SK-N-SH (cell line): ENCODE results near the gene DPEP2. TPM values are rescaled to one million over a fixed set of nuclear protein-coding genes. Genes with fewer than 3 reads are reported as not detected.

Experiments used
- CTCF ChIA-PET: fragments of 300-600, 350-600 bp; formaldehyde crosslinking; extraction: SDS; loops from one replicate; lab custom pipeline; 2021; lab: Yijun Ruan, JAX
- POLR2A ChIA-PET: fragments of 350-600 bp; sonication (Branson Sonifier 250); formaldehyde crosslinking; extraction: SDS; loops from one replicate; lab custom pipeline; 2020; ENCODE audit warnings: antibody characterized with exemption, inconsistent platforms; lab: Yijun Ruan, JAX
- DNase-seq: peaks from one replicate; pipeline ENCODE4 v3.0.0; 2012
- H2AFZ ChIP-seq: fragments of 200-600 bp; sonication (generic); 2 replicates; pipeline ENCODE4 v1.8.1; 2016; ENCODE audit warnings: antibody characterized with exemption, mild to moderate bottlenecking, low read depth
- H3F3A ChIP-seq: fragments of 200-600 bp; sonication (generic); replicated peaks from 2 replicates; pipeline ENCODE3; 2016; ENCODE audit warnings: antibody characterized with exemption, mild to moderate bottlenecking; ENCODE audit not compliant: insufficient read depth
- H3K27ac ChIP-seq, 2 experiments: fragments of 200-500 bp in 1 of 2; fragments of 200-600 bp in 1 of 2; sonication (Bioruptor generic) in 1 of 2; sonication (generic), shearing (Covaris generic) in 1 of 2; 2 replicates each; pipeline versions ENCODE4 v1.5.1 to v1.6.1; 2014 to 2016; ENCODE audit warnings: low read depth in 2 of 2, inconsistent platforms in 1 of 2, low read length in 1 of 2, mild to moderate bottlenecking in 1 of 2, mixed read lengths in 1 of 2
- H3K27me3 ChIP-seq: fragments of 200-600 bp; sonication (generic), shearing (Covaris generic); 2 replicates; pipeline ENCODE4 v1.6.1; 2016; ENCODE audit warnings: mixed run types; ENCODE audit not compliant: insufficient read depth
- H3K36me3 ChIP-seq, 2 experiments: fragments of 200-500 bp in 1 of 2; fragments of 200-600 bp in 1 of 2; sonication (Bioruptor generic) in 1 of 2; sonication (generic) in 1 of 2; replicated peaks in 1 of 2; 2 replicates each; pipeline versions ENCODE3 to v1.5.1; 2014 to 2016; ENCODE audit warnings: low read length in 1 of 2, mild to moderate bottlenecking in 1 of 2; ENCODE audit not compliant: insufficient read depth in 2 of 2, control insufficient read depth in 1 of 2
- H3K4me1 ChIP-seq, 2 experiments: fragments of 200-500 bp in 1 of 2; fragments of 200-600 bp in 1 of 2; sonication (Bioruptor generic) in 1 of 2; sonication (generic), shearing (Covaris generic) in 1 of 2; 2 replicates each; pipeline versions ENCODE4 v1.5.1 to v1.6.1; 2014 to 2016; ENCODE audit warnings: low read depth in 1 of 2, low read length in 1 of 2, mixed run types in 1 of 2; ENCODE audit not compliant: insufficient read depth in 2 of 2, control insufficient read depth in 1 of 2
- H3K4me2 ChIP-seq: fragments of 200-600 bp; sonication (generic), shearing (Covaris generic); 2 replicates; pipeline ENCODE4 v1.6.1; 2017; ENCODE audit warnings: mixed run types
- H3K4me3 ChIP-seq, 2 experiments: fragments of 200-500 bp in 1 of 2; fragments of 200-600 bp in 1 of 2; sonication (Bioruptor generic) in 1 of 2; sonication (generic), shearing (Covaris generic) in 1 of 2; 2 replicates each; pipeline versions ENCODE4 v1.5.1 to v1.8.1; 2014 to 2016; ENCODE audit warnings: low read depth in 2 of 2, inconsistent platforms in 1 of 2, low read length in 1 of 2, mild to moderate bottlenecking in 1 of 2, mixed read lengths in 1 of 2, moderate library complexity in 1 of 2
- H3K79me2 ChIP-seq: fragments of 200-600 bp; sonication (generic); 2 replicates; pipeline ENCODE4 v1.8.1; 2017; ENCODE audit warnings: mild to moderate bottlenecking; ENCODE audit not compliant: insufficient read depth
- H3K9ac ChIP-seq: fragments of 200-600 bp; sonication (generic); 2 replicates; pipeline ENCODE4 v1.6.1; 2017; ENCODE audit warnings: mixed run types
- H3K9me2 ChIP-seq: fragments of 200-600 bp; sonication (generic); 2 replicates; pipeline ENCODE4 v1.6.1; 2017; ENCODE audit warnings: mixed run types
- H3K9me3 ChIP-seq: fragments of 200-600 bp; sonication (generic); 2 replicates; pipeline ENCODE4 v1.6.1; 2017; ENCODE audit warnings: mixed run types, mild to moderate bottlenecking, moderate library complexity
- H4K20me1 ChIP-seq: fragments of 200-600 bp; sonication (generic); 2 replicates; pipeline ENCODE4 v1.6.1; 2017; ENCODE audit warnings: mild to moderate bottlenecking, mixed run types; ENCODE audit not compliant: insufficient read depth
- EP300 ChIP-seq, 2 experiments: IDR thresholded peaks; 2 replicates each; pipeline versions ENCODE4 v1.4.0 to v1.6.1; 2012; ENCODE audit warnings: borderline replicate concordance in 1 of 2, low read depth in 1 of 2, low read length in 1 of 2
- FOXJ3 ChIP-seq: sonication (generic); formaldehyde crosslinking; IDR thresholded peaks from 2 replicates; pipeline ENCODE4 v1.5.1; 2020; ENCODE audit warnings: mild to moderate bottlenecking, missing genetic modification reagents
- FOXM1 ChIP-seq: IDR thresholded peaks from 2 replicates; pipeline ENCODE4 v1.4.0; 2012; ENCODE audit warnings: low read depth, mild to moderate bottlenecking
- GATA2 ChIP-seq: sonication (generic); formaldehyde crosslinking; IDR thresholded peaks from 2 replicates; pipeline ENCODE4 v1.5.0; 2020; ENCODE audit warnings: mild to moderate bottlenecking, missing genetic modification reagents
- JUND ChIP-seq: IDR thresholded peaks from 2 replicates; pipeline ENCODE4 v1.4.0; 2012
- MAX ChIP-seq: IDR thresholded peaks from 2 replicates; pipeline ENCODE4 v1.4.0; 2012; ENCODE audit warnings: low read depth
- NFIC ChIP-seq: IDR thresholded peaks from 2 replicates; pipeline ENCODE4 v1.4.0; 2012; ENCODE audit warnings: borderline replicate concordance
- NRF1 ChIP-seq: IDR thresholded peaks from 2 replicates; pipeline ENCODE4 v1.6.1; 2012; ENCODE audit warnings: low read depth, mild to moderate bottlenecking, low read length
- PBX3 ChIP-seq: IDR thresholded peaks from 2 replicates; pipeline ENCODE4; 2012
- RAD21 ChIP-seq: IDR thresholded peaks from 2 replicates; pipeline ENCODE4 v1.6.1; 2012; ENCODE audit warnings: mild to moderate bottlenecking, low read length
- RCOR1 ChIP-seq: fragments of 150-350 bp; IDR thresholded peaks from 2 replicates; pipeline ENCODE4 v1.6.1; 2017; ENCODE audit warnings: antibody characterized with exemption, low read length
- RXRA ChIP-seq: IDR thresholded peaks from 2 replicates; pipeline ENCODE4 v1.4.0; 2012; ENCODE audit warnings: low read depth, mild to moderate bottlenecking, borderline replicate concordance
- SIN3A ChIP-seq: IDR thresholded peaks from 2 replicates; pipeline ENCODE4 v1.6.1; 2012; ENCODE audit warnings: low read depth, mild to moderate bottlenecking, low read length, moderate library complexity, borderline replicate concordance
- TAF1 ChIP-seq: IDR thresholded peaks from 2 replicates; pipeline ENCODE4 v1.6.1; 2012; ENCODE audit warnings: low read depth, mild to moderate bottlenecking, low read length, moderate library complexity, borderline replicate concordance
- TCF12 ChIP-seq: IDR thresholded peaks from 2 replicates; pipeline ENCODE4 v1.4.0; 2012
- USF1 ChIP-seq: IDR thresholded peaks from 2 replicates; pipeline ENCODE4 v1.4.0; 2012; ENCODE audit warnings: low read depth, borderline replicate concordance
- YY1 ChIP-seq: IDR thresholded peaks from 2 replicates; pipeline ENCODE4 v1.4.0; 2012; ENCODE audit warnings: low read depth, mild to moderate bottlenecking
- ZBTB33 ChIP-seq: IDR thresholded peaks from 2 replicates; pipeline ENCODE4 v1.4.0; 2012; ENCODE audit warnings: low read depth, borderline replicate concordance
- whole genome bisulfite sequencing: methylation state at CpG from one replicate; pipeline ENCODE4 v1.1.6; 2017; ENCODE audit warnings: low lambda C conversion rate; 5-methylcytosine and 5-hydroxymethylcytosine counted together
- polyA plus RNA-seq, 3 experiments: library from polyadenylated mRNA; depleted of rRNA; stranded (reverse); fragments of >200 nt; gene quantifications; 2 replicates each; pipeline ENCODE4 v1.2.3, GENCODE V29; 2012

DPEP2 gene
- polyA plus RNA-seq, 1 of the 3 experiments (the other 2 are of a cell fraction), result not detected

GRCh38 chr16:67967183-67967957 lies 31.9 kb downstream of the DPEP2 start (continued):
- TF ChIP-seq SIN3A, result no peak
- no peak for TF ChIP-seq FOXJ3 (CRISPR knock-in tag)
- no peak for TF ChIP-seq TAF1
- TF ChIP-seq TCF12, result no peak
- no peak for TF ChIP-seq JUND
- TF ChIP-seq NFIC, result no peak
- TF ChIP-seq PBX3, result no peak
- TF ChIP-seq RXRA, result no peak
- no peak for TF ChIP-seq USF1
- no peak for TF ChIP-seq RAD21

GRCh38 chr16:67966549-67967182 lies 32.6 kb downstream of the DPEP2 start:
- H3K36me3 ChIP-seq, result peaks cover 22 to 24% of the 10 kb centered on the region in 2 experiments
- peaks cover 49% of the 10 kb centered on the region for H4K20me1 ChIP-seq
- WGBS, result 90% methylated on average over 1 of the region's 3 CpGs
- no peaks in the 10 kb centered on the region for H3K9me2 ChIP-seq
- peak overlapping the region; percentile 96 for H3K9ac ChIP-seq
- ChIA-PET POLR2A (interaction anchor here (0.9 to 1.2 kb wide), 2 partner anchors 19 to 27 kb away, joined by 3 to 6 read pairs; no protein-coding TSS in a partner anchor), CTCF (interaction anchor here (0.8 kb wide), 1 partner anchor 74 kb away, joined by 4 read pairs; no protein-coding TSS in a partner anchor)
- peak overlapping the region; percentile 96 for H3K4me2 ChIP-seq
- peak overlapping the region; percentile 7 to 67; a peak in 3 of 4 replicates for H3K27ac ChIP-seq
- peaks cover 67% of the 10 kb centered on the region for H3K79me2 ChIP-seq
- H3K4me3 ChIP-seq, result peak overlapping the region; percentile 73 to 79
- H3K27me3 ChIP-seq, result no peaks in the 10 kb centered on the region
- H2AFZ ChIP-seq, result no peak overlapping the region
- no peak for TF ChIP-seq YY1
- no peak for TF ChIP-seq SIN3A
- no peak for TF ChIP-seq GATA2 (CRISPR knock-in tag)
- no peak for TF ChIP-seq RCOR1
- TF ChIP-seq PBX3, result no peak
- TF ChIP-seq EP300 (IDR thresholded peaks at IDR 0.05; ENCODE audit: borderline replicate concordance in 1 of 2, low read depth in 1 of 2, low read length in 1 of 2), result no peak
- no peak for TF ChIP-seq TAF1
- TF ChIP-seq NRF1, result no peak
- TF ChIP-seq RAD21, result no peak
- TF ChIP-seq FOXM1, result no peak
- no peak for TF ChIP-seq ZBTB33
- TF ChIP-seq MAX, result no peak
- no peak for TF ChIP-seq TCF12
- no peak for TF ChIP-seq USF1
- DNase-seq, result no peak
- H3K4me1 ChIP-seq, result peaks cover 15 to 38% of the 10 kb centered on the region in 2 experiments; a peak in 3 of 4 replicates
- no peaks in the 10 kb centered on the region for H3K9me3 ChIP-seq
- H3F3A ChIP-seq, result peaks cover 4% of the 10 kb centered on the region
